NCI-H774 (cell line): Measurements from ENCODE around the gene PRKAR1B.
"Not testable (repeated sequence)": the region's sequence is repeated elsewhere in the genome, so short reads cannot be mapped to it uniquely, and the experiment has no call there.

Source experiments
- DNase-seq: peaks from one replicate; lab custom pipeline; 2025; lab: John Stamatoyannopoulos, UW

Gene PRKAR1B

DNA sequence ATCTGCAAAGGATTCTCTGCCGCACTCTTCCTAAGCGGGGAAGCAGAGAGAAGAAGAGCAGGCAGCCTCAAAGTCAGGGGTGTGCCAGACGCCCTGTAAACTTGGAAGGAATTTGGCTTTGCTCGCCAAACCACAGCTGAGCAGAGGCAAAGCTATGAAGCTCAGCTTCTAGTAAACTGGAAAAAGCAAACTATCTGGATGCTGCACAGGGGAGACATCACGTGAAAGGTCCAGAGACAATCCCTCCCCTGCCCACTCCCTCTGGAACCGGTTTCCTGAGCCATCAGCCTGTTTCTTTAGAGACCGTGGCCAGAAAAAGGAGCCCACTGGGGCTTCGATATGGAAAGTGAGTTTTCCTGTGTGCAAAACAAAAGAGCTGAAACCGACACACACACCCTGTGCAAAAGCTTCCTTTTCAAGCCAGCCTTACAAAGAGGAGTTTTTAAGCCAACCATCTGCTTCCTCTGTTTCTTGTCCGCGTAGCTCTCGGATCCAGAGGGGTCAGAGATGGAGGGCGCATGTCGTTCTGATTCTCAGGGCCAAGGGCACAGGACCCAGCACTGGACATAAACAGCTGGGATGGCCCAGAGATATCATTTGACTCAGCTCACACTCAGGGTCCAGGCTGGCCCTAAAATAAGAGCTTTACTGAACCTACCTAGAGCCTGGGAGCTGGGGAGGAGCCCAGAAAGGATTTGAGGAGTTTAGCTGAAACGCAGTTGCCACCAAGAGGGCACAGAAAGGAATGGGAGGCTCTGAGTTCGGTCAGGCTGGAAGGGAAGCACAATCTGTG, 58.7 kb downstream of the PRKAR1B start:
- no peak for DNase-seq

DNA sequence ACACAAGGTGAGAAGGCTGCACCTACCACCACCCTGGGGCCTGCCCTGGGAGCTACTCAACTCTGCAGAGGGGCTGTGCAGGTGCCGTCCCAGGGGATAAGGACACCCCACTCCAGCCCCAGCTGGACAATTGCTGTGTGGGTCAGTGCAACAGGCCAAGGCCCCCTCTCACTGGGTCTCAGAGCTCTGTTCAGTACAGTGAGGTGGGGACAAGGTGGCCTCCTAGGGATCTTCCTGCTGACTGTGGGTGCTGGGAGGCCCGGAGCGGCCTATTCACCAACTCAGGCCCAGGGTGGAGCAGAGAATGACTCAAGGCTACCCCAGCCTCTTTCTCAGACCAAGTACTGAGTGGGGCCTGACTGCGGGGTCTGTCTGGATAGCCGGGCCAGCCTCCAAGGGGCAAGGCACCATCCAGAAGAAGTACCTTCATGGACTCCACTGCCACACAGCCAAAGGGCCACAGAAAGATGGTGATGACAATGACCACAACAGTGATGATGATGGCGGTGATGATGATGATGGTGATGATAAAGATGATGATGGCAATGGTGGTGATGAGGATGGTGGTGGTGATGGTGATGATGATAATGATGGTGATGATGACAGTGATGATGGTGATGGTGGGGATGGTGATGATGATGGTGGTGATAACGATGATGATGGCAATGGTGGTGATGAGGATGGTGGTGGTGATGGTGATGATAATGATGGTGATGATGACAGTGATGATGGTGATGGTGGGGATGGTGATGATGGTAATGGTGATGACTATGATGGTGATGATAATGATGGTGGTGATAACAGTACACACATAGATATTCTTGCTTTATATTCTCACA, 60.4 kb downstream of the PRKAR1B start:
- no peak for DNase-seq

GRCh38 chr7:665736-666453, 61.2 kb downstream of the PRKAR1B start:
- DNase-seq = no peak

- no peak for DNase-seq
Observed at GRCh38 chr7:664997-665735, 61.9 kb downstream of the PRKAR1B start.

DNA sequence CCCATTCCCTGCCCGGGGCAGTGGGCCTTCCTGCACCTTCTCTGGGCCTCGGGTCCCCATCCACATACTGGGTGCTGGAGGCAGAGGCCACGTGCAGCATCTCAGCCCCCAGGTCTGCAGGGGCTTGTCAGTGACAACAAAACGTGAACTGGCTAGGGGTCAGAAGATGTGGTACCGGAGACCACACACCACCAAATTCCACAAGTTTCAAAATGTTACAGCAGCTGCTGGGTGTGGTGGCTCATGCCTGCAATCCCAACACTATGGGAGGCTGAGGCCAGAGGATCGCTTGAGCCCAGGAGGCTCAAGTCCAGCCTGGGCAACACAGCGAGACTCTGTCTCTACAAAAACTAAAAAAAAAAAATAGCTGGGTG, 62.7 kb downstream of the PRKAR1B start:
- DNase-seq = no peak

GRCh38 chr7:662576-662975, 64.5 kb downstream of the PRKAR1B start:
- no peak for DNase-seq

- DNase-seq = no peak
Observed at GRCh38 chr7:659996-660395, 67.1 kb downstream of the PRKAR1B start.

GRCh38 chr7:659306-659847, 67.7 kb downstream of the PRKAR1B start:
- no peak for DNase-seq

GRCh38 chr7:657565-658119, 69.4 kb downstream of the PRKAR1B start:
- no peak for DNase-seq

GRCh38 chr7:657010-657409, 70.1 kb downstream of the PRKAR1B start:
- DNase-seq = not testable (repeated sequence)

DNA sequence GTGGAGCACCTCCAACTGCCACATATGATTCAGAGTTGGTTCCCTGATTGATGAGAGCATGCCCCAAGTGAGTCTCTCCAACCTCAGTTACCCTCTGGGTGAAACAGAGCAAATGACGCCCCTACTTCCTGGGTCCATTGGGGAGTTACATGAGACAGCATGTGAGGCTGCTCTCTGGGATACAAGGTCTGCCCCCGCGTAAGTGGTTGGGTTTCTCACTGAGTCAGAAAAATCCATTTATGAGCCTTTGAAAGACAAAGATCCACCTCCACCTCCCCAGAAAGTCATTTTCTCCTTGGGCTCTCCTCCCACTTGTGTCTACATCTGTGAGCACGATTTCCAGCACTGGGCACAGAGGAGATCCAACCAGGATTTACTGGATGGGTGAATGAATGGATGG, 71.3 kb downstream of the PRKAR1B start:
- DNase-seq = no peak

DNA sequence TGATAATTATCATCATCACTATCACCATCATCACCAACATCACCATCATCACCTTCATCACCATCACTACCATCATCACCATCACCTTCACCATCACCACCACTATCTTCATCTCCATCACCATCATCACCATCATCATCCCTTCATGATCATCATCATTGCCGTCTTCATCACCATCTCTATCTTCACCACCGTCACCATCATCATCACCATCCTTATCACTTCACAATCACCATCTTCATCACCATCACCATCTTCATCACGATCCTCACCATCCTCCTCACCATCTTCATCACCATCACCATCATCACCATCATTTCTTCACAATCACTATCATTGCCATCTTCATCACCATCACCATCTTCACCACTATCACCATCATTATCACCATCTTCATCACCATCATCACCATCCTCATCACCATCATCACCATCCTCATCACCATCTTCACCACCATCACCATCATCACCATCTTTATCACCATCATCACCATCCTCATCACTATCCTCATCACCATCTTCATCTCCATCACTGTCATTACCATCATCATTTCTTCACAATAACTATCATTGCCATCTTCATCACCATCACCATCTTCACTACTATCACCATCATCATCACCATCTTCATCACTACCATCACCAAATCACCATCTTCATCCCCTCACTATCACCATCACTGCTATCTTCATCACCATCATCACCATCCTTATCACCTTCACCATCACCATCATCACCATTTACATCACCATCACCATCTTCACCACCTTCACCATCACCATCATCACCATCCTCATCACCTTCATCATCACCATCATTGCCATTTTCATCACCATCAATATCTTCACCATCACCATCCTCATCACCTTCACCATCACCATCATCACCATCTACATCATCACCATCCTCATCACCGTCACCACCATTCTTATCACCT, 73.0 kb downstream of the PRKAR1B start:
- DNase-seq = no peak

DNA sequence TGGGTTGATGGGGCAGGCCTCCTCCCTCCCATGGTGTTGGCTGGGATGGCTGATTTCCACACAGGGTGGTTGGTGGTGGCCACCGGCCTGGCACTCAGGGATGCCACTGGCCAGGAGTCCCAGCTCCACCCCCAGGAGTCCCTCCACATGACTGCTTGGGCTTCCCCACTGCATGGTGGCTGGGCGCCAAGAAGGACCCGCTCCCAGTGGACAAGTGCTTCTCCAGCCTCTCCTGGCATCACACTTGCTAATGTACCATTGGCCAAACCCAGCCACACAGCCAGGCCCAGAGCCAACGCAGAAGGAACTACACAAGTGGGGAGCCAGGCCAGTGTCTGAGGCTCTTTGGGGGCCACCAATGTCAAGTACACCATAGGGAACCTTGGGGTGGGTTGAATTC, 74.2 kb downstream of the PRKAR1B start:
- no peak for DNase-seq

DNA sequence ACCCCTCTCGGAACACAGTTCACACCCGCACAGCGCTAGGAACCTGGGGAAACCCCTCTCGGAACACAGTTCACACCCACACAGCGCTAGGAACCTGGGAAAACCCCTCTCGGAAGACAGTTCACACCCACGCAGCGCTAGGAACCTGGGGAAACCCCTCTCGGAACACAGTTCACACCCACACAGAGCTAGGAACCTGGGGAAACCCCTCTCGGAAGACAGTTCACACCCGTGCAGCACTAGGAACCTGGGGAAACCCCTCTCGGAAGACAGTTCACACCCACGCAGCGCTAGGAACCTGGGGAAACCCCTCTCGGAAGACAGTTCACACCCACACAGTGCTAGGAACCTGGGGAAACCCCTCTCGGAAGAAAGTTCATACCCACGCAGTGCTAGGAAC, 74.9 kb downstream of the PRKAR1B start:
- DNase-seq = not testable (repeated sequence)

DNA sequence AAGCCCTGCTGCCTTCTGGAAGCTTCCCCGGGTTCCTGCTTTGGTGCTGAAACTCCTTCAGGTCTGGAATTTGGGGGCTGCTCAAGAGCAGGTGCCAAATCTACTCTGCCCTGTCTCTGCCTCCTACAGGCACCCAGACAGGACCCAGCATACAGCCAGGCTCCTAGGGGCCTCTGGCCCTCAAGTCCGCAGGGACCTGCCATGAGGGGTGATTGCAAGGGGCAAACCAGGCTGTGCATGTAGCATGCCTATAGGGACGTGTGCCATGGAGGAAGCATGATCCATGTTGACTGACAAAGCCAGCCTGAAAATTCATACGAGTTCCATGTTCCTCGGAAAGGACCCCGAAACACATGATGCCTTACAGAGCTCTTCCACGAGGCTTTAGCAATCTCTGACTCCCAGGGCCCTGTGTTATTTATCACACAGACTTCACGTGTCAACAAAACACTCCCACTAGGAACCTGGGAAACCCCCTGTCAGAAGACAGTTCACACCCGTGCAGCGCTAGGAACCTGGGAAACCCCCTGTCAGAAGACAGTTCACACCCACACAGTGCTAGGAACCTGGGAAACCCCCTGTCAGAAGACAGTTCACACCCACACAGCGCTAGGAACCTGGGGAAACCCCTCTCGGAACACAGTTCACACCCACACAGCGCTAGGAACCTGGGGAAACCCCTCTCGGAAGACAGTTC, 75.9 kb downstream of the PRKAR1B start:
- DNase-seq = no peak

DNA sequence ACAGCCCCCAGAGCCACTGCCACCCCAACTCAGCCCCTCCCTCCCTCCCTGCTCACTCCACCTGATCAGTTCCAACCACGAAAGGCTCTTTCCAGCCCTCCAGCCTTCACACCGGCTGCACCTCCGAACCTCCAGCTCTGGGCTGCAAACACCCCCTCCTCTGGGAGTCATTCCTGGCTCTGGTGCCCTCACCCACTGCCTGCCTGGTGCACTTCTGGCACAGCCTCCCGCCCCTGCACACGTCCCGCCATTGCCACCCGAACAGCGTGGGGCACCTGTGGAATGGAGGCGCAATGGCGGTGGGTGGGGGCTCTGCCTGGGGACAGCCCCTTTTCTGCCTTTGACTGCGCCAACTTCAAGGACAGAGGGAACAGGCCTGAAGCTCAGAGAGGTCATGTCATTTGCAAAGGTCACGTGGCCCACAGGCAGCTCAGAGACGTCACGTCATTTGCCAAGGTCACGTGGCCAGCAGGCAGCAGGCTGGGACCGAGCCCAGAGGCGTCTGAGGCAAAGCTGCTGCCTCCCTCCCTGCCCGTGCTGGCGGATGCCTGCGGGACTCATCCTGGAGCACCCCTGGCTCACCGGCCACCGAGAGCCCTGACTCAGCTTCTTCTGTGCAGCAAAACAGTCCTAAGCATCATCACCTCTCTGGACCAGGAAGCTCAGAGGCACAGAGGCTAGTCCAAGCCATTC, 76.6 kb downstream of the PRKAR1B start:
- no peak for DNase-seq

GRCh38 chr7:646951-647350, 80.1 kb downstream of the PRKAR1B start:
- DNase-seq = no peak

DNA sequence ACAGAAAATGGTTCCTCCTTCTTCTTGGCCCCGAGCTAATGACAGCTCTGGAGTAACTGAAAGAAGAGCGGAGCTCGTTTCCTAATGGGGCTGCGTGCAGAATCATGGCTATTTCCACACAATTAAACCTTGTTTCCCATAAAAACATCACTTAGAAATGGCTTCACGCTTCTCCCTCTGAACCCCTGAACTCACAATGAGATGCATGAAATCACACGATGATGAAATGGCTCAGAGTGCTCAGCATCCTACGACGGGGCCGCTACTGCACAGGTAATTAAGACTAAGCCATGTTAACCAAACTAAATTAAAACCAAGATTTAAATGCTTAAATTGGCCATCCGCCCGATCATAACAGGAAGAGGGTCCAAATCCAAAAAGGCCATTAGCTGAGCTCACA, 80.6 kb downstream of the PRKAR1B start:
- no peak for DNase-seq

- DNase-seq = no peak
Observed at GRCh38 chr7:645606-646005, 81.5 kb downstream of the PRKAR1B start.
